ENCODE measurements around the gene SOX1. TPM values are rescaled to one million over a fixed set of nuclear protein-coding genes. Genes with fewer than 3 reads are reported as not detected.

SOX1 gene
- total and polyA plus RNA-seq, 9 of the 15 experiments (the other 6 are each of a cell fraction or from before 2014, with no cell fraction given), result not detected

Small RNAs within 50 kb of the gene (small RNA-seq; reads per million reads assigned to genes)
- gene RF00287, result not detected

All from K562 (cell line).